ENCODE results near the gene NRG3. TPM values are rescaled to one million over a fixed set of nuclear protein-coding genes. Genes with fewer than 3 reads are reported as not detected.

NRG3 gene
- total RNA-seq, 1 experiment from 2014 or later, result not detected

DNA sequence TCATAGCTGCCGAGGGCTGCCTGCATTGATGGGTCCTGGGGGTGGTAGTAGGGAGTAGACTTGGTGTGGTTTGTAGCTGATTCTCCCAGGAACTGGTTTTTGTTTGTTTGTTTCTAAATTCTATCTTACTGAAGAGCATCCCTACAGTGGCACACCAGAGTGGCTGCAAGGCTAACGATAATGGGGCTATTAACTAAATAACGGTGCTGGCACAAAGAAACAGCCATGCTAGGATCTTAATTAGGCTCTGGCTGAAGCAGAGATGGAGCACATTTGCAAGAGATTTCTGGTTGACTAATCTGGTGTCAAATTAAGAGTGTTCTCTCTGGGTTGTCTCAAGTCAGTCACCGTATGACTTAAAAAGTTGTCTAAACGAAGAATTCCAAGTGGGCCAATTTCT is 590.0 kb downstream of the NRG3 start (continued):
- TF ChIP-seq, protein P1, sequence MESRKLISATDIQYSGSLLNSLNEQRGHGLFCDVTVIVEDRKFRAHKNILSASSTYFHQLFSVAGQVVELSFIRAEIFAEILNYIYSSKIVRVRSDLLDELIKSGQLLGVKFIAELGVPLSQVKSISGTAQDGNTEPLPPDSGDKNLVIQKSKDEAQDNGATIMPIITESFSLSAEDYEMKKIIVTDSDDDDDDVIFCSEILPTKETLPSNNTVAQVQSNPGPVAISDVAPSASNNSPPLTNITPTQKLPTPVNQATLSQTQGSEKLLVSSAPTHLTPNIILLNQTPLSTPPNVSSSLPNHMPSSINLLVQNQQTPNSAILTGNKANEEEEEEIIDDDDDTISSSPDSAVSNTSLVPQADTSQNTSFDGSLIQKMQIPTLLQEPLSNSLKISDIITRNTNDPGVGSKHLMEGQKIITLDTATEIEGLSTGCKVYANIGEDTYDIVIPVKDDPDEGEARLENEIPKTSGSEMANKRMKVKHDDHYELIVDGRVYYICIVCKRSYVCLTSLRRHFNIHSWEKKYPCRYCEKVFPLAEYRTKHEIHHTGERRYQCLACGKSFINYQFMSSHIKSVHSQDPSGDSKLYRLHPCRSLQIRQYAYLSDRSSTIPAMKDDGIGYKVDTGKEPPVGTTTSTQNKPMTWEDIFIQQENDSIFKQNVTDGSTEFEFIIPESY (IDR thresholded peaks at IDR 0.05; ENCODE audit: extremely low read depth, insufficient replicate concordance, low read length), result no peak
- TF ChIP-seq POLR2A (IDR thresholded peaks at IDR 0.05; ENCODE audit: borderline replicate concordance, extremely low read depth, insufficient read depth, insufficient read length) (no peak), CBX3 (IDR thresholded peaks at IDR 0.05; ENCODE audit: low read depth) (no peak), POLR2AphosphoS5 (IDR thresholded peaks at IDR 0.05; ENCODE audit: low read depth, low read length) (no peak), ZFX (IDR thresholded peaks at IDR 0.05) (no peak)
- TF ChIP-seq, protein P2, sequence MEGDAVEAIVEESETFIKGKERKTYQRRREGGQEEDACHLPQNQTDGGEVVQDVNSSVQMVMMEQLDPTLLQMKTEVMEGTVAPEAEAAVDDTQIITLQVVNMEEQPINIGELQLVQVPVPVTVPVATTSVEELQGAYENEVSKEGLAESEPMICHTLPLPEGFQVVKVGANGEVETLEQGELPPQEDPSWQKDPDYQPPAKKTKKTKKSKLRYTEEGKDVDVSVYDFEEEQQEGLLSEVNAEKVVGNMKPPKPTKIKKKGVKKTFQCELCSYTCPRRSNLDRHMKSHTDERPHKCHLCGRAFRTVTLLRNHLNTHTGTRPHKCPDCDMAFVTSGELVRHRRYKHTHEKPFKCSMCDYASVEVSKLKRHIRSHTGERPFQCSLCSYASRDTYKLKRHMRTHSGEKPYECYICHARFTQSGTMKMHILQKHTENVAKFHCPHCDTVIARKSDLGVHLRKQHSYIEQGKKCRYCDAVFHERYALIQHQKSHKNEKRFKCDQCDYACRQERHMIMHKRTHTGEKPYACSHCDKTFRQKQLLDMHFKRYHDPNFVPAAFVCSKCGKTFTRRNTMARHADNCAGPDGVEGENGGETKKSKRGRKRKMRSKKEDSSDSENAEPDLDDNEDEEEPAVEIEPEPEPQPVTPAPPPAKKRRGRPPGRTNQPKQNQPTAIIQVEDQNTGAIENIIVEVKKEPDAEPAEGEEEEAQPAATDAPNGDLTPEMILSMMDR (IDR thresholded peaks at IDR 0.05 in 2 of 3, conservative IDR thresholded peaks at IDR 0.05 in 1 of 3; ENCODE audit: borderline replicate concordance in 1 of 3, insufficient read depth in 1 of 3, low read depth in 2 of 3, low read length in 2 of 3), result no peak

DNA sequence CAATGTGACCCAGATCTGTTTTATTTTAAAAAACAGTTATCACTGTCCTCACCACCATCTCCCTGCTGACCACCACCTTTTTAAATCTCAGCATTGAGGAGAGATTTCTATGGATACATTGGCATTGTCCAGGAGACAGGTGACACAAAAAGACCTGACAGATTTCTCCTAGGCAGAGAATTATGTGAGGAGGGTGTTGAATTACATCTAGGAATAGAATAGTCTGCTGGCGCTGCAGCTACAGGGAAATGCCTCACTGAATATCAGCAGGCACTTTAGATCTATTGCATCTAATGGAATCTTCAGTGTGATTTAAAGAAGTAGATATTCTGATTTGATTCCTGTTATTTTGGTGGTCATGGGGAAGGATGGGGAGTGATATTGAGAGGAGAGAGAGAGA is 593.5 kb downstream of the NRG3 start:
- ChIA-PET POLR2A (no interaction called here), RAD21 (ENCODE audit: low non-redundant PET in 1 of 2, low total read pairs in 2 of 2, uncharacterized antibody in 2 of 2, unreplicated experiment in 2 of 2) (no interaction called here), CTCF (no interaction called here)
- Histone ChIP-seq H4K20me1 (ENCODE audit: insufficient read depth) (no peaks in the 10 kb centered on the region), H3K36me3 (ENCODE audit: control insufficient read depth in 1 of 2, insufficient read depth in 2 of 2, low read length in 2 of 2) (no peaks in the 10 kb centered on the region), H3K4me2 (ENCODE audit: low read length) (no peak overlapping the region), H3K79me2 (ENCODE audit: insufficient read depth, low read length) (no peaks in the 10 kb centered on the region), H3K9me3 (ENCODE audit: control insufficient read depth in 1 of 2, insufficient read depth in 1 of 2, low read depth in 1 of 2, low read length in 2 of 2) (peaks cover 9 to 26% of the 10 kb centered on the region in 2 experiments; a peak in 2 of 4 replicates), H3K4me1 (ENCODE audit: control insufficient read depth in 1 of 2, insufficient read depth in 2 of 2, low read length in 2 of 2) (no peaks in the 10 kb centered on the region), H3K9ac (ENCODE audit: low read length) (no peak overlapping the region), H3K27me3 (ENCODE audit: insufficient read depth, low read length) (no peaks in the 10 kb centered on the region), H3K27ac (ENCODE audit: low read depth, low read length) (no peak overlapping the region), H2AFZ (ENCODE audit: low read depth, low read length, poor library complexity, severe bottlenecking) (no peak overlapping the region), H3K9me2 (ENCODE audit: insufficient read depth) (no peaks in the 10 kb centered on the region), H3K4me3 (replicated peaks in 1 of 2; ENCODE audit: low read depth in 1 of 2, low read length in 2 of 2) (no peak overlapping the region)
- intact Hi-C loops (cut with micrococcal nuclease), result no loop called here
- ATAC-seq (no peak), DNase-seq (ENCODE audit: low read depth, low spot score) (no peak)
- BruUV-seq (replicated peaks), result no TSS peak
- TF ChIP-seq CEBPB (IDR thresholded peaks at IDR 0.05; ENCODE audit: low read depth) (no peak), EZH2 (IDR thresholded peaks at IDR 0.05) (no peak), ZFX (IDR thresholded peaks at IDR 0.05) (no peak), EGR1 (IDR thresholded peaks at IDR 0.05; ENCODE audit: low read depth) (no peak), JUND (IDR thresholded peaks at IDR 0.05) (no peak), POLR2AphosphoS5 (IDR thresholded peaks at IDR 0.05; ENCODE audit: low read depth, low read length) (no peak), SP1 (IDR thresholded peaks at IDR 0.05; ENCODE audit: low read depth) (no peak), ZNF274 (IDR thresholded peaks at IDR 0.05; ENCODE audit: low read depth, low read length) (no peak), SRF (IDR thresholded peaks at IDR 0.05; ENCODE audit: low read depth) (no peak), YY1 (IDR thresholded peaks at IDR 0.05; ENCODE audit: extremely low read depth, insufficient replicate concordance, low read depth, low read length) (no peak)
- TF ChIP-seq, protein P1 (IDR thresholded peaks at IDR 0.05; ENCODE audit: extremely low read depth, insufficient replicate concordance, low read length), result no peak
- TF ChIP-seq, protein P3, sequence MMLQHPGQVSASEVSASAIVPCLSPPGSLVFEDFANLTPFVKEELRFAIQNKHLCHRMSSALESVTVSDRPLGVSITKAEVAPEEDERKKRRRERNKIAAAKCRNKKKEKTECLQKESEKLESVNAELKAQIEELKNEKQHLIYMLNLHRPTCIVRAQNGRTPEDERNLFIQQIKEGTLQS (IDR thresholded peaks at IDR 0.05), result no peak
- TF ChIP-seq, protein P4, sequence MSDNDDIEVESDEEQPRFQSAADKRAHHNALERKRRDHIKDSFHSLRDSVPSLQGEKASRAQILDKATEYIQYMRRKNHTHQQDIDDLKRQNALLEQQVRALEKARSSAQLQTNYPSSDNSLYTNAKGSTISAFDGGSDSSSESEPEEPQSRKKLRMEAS (IDR thresholded peaks at IDR 0.05), result no peak
